GM23248 (cell line): Measurements from ENCODE around the gene CSNK2B.

Experiments used
- EZH2 ChIP-seq: fragments of 200-600 bp; sonication (generic); IDR thresholded peaks from 2 replicates; pipeline ENCODE4 v1.6.1; 2018; ENCODE audit warnings: antibody characterized with exemption, mild to moderate bottlenecking; ENCODE audit not compliant: insufficient read depth, poor library complexity, severe bottlenecking
- EZH2phosphoT487 ChIP-seq: fragments of 200-600 bp; sonication (generic); IDR thresholded peaks from 2 replicates; pipeline ENCODE4 v1.6.1; 2018; ENCODE audit warnings: antibody characterized with exemption, moderate library complexity, mild to moderate bottlenecking, low read depth; ENCODE audit not compliant: insufficient read depth

- TF ChIP-seq EZH2phosphoT487 = no peak
- TF ChIP-seq EZH2 = no peak
These were observed 25.2 kb downstream of the CSNK2B start for GRCh38 chr6:31691078-31691463.
